Nephron (organoid): ENCODE measurements around the gene DRICH1.
"Not testable (repeated sequence)": the region's sequence is repeated elsewhere in the genome, so short reads cannot be mapped to it uniquely, and the experiment has no call there.

ENCODE experiments used
- H3K27ac Mint-ChIP-seq, 3 experiments: 2 replicates each; pipeline ENCODE4 v1.8.0; 2020; ENCODE audit warnings: mixed read lengths in 3 of 3, mild to moderate bottlenecking in 2 of 3, moderate library complexity in 1 of 3
- H3K27me3 Mint-ChIP-seq: 2 replicates; pipeline ENCODE4 v1.8.0; 2021; ENCODE audit warnings: low read depth, mild to moderate bottlenecking, moderate library complexity, mixed read lengths
- H3K36me3 Mint-ChIP-seq: 2 replicates; pipeline ENCODE4 v1.8.0; 2020; ENCODE audit warnings: low read depth, mixed read lengths
- H3K4me1 Mint-ChIP-seq: 2 replicates; pipeline ENCODE4 v1.8.0; 2020; ENCODE audit warnings: mixed read lengths
- H3K4me3 Mint-ChIP-seq, 3 experiments: 2 replicates each; pipeline ENCODE4 v1.8.0; 2020; ENCODE audit warnings: mild to moderate bottlenecking in 3 of 3, mixed read lengths in 3 of 3, moderate library complexity in 2 of 3
- H3K9me3 Mint-ChIP-seq: 2 replicates; pipeline ENCODE4 v1.8.0; 2020; ENCODE audit warnings: mixed read lengths
- CTCF ChIP-seq, 3 experiments: fragments of 200-600 bp; sonication (generic); IDR thresholded peaks; one replicate each; pipeline ENCODE4 v1.5.0; 2021; ENCODE audit warnings: antibody characterized with exemption in 3 of 3; ENCODE audit not compliant: unreplicated experiment in 3 of 3

DRICH1 gene

GRCh38 chr22:23608583-23608982 lies 23.5 kb downstream of the DRICH1 start:
- H3K9me3 Mint-ChIP-seq: no peaks in the 10 kb centered on the region
- H3K27ac Mint-ChIP-seq: no peak overlapping the region
- H3K36me3 Mint-ChIP-seq: no peaks in the 10 kb centered on the region
- no peak overlapping the region for H3K4me3 Mint-ChIP-seq
- no peak for TF ChIP-seq CTCF (IDR thresholded peaks at IDR 0.05; ENCODE audit: unreplicated experiment in 3 of 3)
- H3K4me1 Mint-ChIP-seq: no peaks in the 10 kb centered on the region
- H3K27me3 Mint-ChIP-seq: peaks cover 11% of the 10 kb centered on the region

- Mint-ChIP-seq H3K4me3 (no peak overlapping the region), H3K27me3 (peaks cover 15% of the 10 kb centered on the region), H3K4me1 (no peaks in the 10 kb centered on the region), H3K36me3 (no peaks in the 10 kb centered on the region), H3K9me3 (no peaks in the 10 kb centered on the region), H3K27ac (no peak overlapping the region)
- no peak for TF ChIP-seq CTCF (IDR thresholded peaks at IDR 0.05; ENCODE audit: unreplicated experiment in 3 of 3)
These were observed 25.7 kb downstream of the DRICH1 start for GRCh38 chr22:23606204-23607131.

DNA sequence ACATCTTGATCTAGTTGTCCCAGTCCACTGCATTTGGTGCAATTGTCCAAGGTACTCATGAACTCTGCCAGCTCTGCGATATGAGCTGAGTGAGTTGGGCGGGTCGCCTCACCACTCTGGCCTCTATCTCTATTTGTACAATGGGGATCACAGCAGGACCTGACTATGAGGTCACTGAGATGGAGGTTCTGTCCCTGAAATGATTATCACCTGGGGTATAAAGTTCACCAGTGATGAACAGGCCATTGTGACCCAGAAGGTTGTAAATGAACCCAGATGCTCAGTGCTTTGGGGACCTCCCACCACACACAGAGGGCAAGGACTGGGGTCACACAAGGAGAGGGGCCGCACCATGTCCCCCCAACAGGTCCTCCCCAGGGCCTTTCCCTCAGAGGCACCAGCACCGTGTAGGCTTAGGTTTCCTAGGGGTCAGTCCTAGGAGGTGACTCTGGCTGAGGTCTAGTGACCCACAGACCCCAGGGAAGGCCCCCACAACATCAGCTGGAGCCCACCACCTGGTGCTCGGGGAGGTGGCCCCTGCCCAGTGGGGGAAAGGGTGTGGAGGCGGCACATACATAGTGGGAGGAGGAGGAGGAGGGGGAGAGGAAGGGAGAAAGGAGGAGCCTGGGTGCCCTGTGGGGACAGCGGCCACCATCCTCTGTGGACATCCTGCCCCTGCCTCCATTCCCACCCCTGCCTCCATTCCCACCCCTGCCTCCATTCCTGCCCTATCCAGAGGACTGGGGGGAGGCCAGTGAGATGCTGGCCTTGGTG lies 27.0 kb downstream of the DRICH1 start:
- H3K4me3 Mint-ChIP-seq: no peak overlapping the region
- H3K9me3 Mint-ChIP-seq: no peaks in the 10 kb centered on the region
- TF ChIP-seq CTCF (IDR thresholded peaks at IDR 0.05; ENCODE audit: unreplicated experiment in 3 of 3): no peak
- H3K27me3 Mint-ChIP-seq: peaks cover 15% of the 10 kb centered on the region
- no peak overlapping the region for H3K27ac Mint-ChIP-seq
- H3K36me3 Mint-ChIP-seq: no peaks in the 10 kb centered on the region
- H3K4me1 Mint-ChIP-seq: no peaks in the 10 kb centered on the region

GRCh38 chr22:23603266-23603665 lies 28.9 kb downstream of the DRICH1 start:
- Mint-ChIP-seq H3K4me1 (no peaks in the 10 kb centered on the region), H3K27ac (no peak overlapping the region), H3K9me3 (no peaks in the 10 kb centered on the region), H3K36me3 (no peaks in the 10 kb centered on the region), H3K4me3 (no peak overlapping the region), H3K27me3 (peaks cover 9% of the 10 kb centered on the region)
- no peak for TF ChIP-seq CTCF (IDR thresholded peaks at IDR 0.05; ENCODE audit: unreplicated experiment in 3 of 3)

DNA sequence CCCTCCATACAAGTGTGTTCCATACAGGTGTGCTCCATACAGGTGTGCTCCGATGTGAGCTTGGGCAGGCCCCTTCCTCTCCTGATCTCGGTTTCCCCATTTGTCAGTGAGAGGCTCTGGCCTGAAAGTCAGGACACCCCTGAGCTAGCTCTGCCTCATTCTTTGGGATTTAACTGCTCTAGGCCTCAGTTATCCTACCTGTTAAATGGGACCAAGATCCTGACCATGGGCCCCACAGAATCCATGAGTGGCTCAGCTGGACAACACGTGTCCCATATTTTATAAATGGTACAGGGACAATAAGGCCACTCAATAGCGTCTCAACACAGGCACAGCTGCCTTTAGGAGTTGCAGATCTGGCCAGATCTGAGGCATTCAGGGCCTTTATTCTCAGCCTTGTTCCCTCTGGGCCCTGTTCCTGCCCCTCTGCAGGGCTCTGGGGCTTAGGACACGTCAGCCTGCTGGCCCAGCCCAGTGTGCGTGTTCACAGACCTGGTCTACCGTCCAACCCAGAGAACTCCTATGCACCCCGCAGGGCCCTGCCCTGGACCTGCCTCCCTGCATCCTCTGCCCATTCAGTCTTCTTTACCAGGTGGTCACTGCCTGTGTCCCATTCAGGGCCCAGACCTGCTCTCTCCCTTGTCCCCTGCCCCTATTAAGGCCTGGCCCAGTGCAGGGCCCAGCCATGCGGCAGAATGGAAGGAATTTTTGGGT lies 33.2 kb downstream of the DRICH1 start:
- Mint-ChIP-seq H3K4me3 (no peak overlapping the region), H3K36me3 (no peaks in the 10 kb centered on the region), H3K4me1 (no peaks in the 10 kb centered on the region), H3K27me3 (peaks cover 11% of the 10 kb centered on the region), H3K9me3 (no peaks in the 10 kb centered on the region), H3K27ac (no peak overlapping the region)
- TF ChIP-seq CTCF (IDR thresholded peaks at IDR 0.05; ENCODE audit: unreplicated experiment in 3 of 3): no peak

DNA sequence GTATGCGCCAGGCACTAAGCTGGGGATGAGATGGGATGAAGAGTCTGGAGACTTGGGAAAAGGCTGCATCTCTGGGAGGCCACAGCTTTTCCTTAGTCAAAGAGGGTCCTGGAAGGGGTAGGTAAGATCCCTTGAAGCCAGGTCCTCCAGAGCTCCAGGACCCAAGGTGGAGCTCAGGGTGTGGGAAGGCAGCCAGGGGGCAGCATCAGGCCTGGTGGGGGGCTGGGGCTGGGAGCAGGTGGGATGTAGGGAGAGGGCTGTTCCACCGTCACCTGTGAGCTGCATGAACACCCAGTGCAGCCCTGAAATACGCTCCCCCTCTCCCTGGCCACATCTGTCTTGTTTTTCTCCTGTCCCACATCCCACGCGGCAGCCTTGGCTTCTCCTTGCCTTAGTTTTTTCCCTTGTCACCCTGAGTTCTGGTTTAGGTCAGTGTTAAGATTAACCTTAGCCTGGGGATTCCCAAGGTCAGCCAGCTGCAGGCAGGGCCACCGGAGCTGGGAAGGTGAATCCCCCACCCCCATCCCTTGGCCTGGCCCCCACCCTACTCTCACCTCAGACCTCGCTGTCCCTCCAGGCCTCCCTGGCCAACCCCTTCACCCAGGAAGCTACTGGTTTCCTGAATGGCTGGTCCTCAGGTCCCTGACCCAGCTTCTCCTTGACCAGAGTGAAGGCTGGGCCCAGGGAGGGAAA lies 34.4 kb downstream of the DRICH1 start:
- H3K4me3 Mint-ChIP-seq, H3K27ac Mint-ChIP-seq, H3K9me3 Mint-ChIP-seq, H3K4me1 Mint-ChIP-seq, H3K27me3 Mint-ChIP-seq, H3K36me3 Mint-ChIP-seq: not testable (repeated sequence)

DNA sequence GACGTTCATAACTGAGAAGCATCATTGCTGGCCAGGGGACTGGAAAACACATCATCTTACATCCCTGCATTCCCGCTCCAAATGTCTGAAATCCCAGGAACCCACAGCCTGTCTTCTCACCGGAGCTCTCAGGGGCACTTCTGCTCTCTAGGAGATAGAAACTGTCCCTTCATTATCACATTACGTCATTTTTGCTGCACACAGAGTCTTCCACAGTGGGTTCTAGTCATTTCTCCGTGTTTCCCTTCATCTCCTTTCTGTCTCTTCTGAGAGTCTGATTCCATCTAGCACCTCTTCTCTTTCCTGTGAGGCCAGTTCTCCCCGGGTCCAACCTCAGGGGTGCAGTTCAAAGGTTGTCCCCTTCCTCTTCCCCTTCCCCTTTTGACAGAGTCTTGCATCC lies 36.2 kb downstream of the DRICH1 start:
- H3K27me3 Mint-ChIP-seq, H3K4me1 Mint-ChIP-seq, H3K36me3 Mint-ChIP-seq, H3K27ac Mint-ChIP-seq, H3K4me3 Mint-ChIP-seq, H3K9me3 Mint-ChIP-seq: not testable (repeated sequence)
